GM12878 (cell line): ENCODE results near the gene QSOX2. TPM values are rescaled to one million over a fixed set of nuclear protein-coding genes. Genes with fewer than 3 reads are reported as not detected.
"Not testable (repeated sequence)": the region's sequence is repeated elsewhere in the genome, so short reads cannot be mapped to it uniquely, and the experiment has no call there.

Source experiments
- ATAC-seq: fragments of 200-7000 bp; cut with Tn5 transposase; 3 replicates; pipeline ENCODE4 v1.9.1; 2020; ENCODE audit warnings: mild to moderate bottlenecking, moderate library complexity
- BruUV-seq: library from RNA; stranded (reverse); fragments of 400-500 nt; replicated peaks from 2 replicates; lab custom pipeline; 2021; lab: Mats Ljungman, UMichigan
- CTCF ChIA-PET: fragments of 300-600 bp; sonication (Branson Sonifier 250); formaldehyde crosslinking; extraction: SDS; loops from one replicate; lab custom pipeline; 2021; ENCODE audit warnings: inconsistent platforms; lab: Yijun Ruan, JAX
- POLR2A ChIA-PET: fragments of 350-600 bp; formaldehyde crosslinking; extraction: SDS; loops from one replicate; lab custom pipeline; 2021; ENCODE audit warnings: inconsistent platforms; lab: Charles Lee
- RAD21 ChIA-PET: fragments of 300-600 bp; sonication (Branson Sonifier 250); formaldehyde crosslinking; loops from one replicate; lab custom pipeline; 2023; ENCODE audit warnings: antibody characterized with exemption; ENCODE audit not compliant: unreplicated experiment; lab: Charles Lee
- SMC1A ChIA-PET: fragments of 300-600 bp; sonication (Branson Sonifier 250); formaldehyde crosslinking; loops from one replicate; lab custom pipeline; 2023; ENCODE audit not compliant: unreplicated experiment, uncharacterized antibody; lab: Charles Lee
- DNase-seq: peaks from one replicate; pipeline ENCODE4 v3.0.0-alpha.2; 2011; ENCODE audit warnings: low read depth, low spot score
- FAIRE-seq: peaks from 3 replicates; lab custom pipeline; 2011; peaks lifted over from hg19 to GRCh38; lab: Jason Lieb, UNC
- H2AFZ ChIP-seq: 2 replicates; pipeline ENCODE4 v1.6.0; 2011; ENCODE audit warnings: low read depth, low read length, control low read depth; ENCODE audit not compliant: control insufficient read depth
- H3K27ac ChIP-seq: 2 replicates; pipeline ENCODE4 v1.5.1; 2011; ENCODE audit warnings: control low read depth; ENCODE audit not compliant: control insufficient read depth, insufficient read depth
- H3K27me3 ChIP-seq, 2 experiments: replicated peaks in 1 of 2; 2 replicates each; pipeline versions ENCODE4 v1.6.0 to v1.6.1; 2011; ENCODE audit warnings: low read length in 1 of 2; ENCODE audit not compliant: control insufficient read depth in 2 of 2, insufficient read depth in 2 of 2
- H3K36me3 ChIP-seq, 2 experiments: 2 replicates each; pipeline ENCODE4 v1.5.1; 2011; ENCODE audit warnings: low read length in 1 of 2; ENCODE audit not compliant: control insufficient read depth in 2 of 2, insufficient read depth in 2 of 2
- H3K4me1 ChIP-seq: 2 replicates; pipeline ENCODE4 v1.6.1; 2011; ENCODE audit warnings: mild to moderate bottlenecking, low read length, moderate library complexity, mixed read lengths; ENCODE audit not compliant: control insufficient read depth, insufficient read depth
- H3K4me2 ChIP-seq: 2 replicates; pipeline ENCODE4 v1.6.0; 2011; ENCODE audit warnings: control low read depth; ENCODE audit not compliant: control insufficient read depth, insufficient read depth
- H3K4me3 ChIP-seq: fragments of 200-600 bp; sonication (generic); 2 replicates; pipeline ENCODE4 v1.5.1; 2016
- H3K79me2 ChIP-seq: 2 replicates; pipeline ENCODE4 v1.6.0; 2011; ENCODE audit warnings: low read length; ENCODE audit not compliant: control insufficient read depth, insufficient read depth
- H3K9ac ChIP-seq: 2 replicates; pipeline ENCODE4 v1.8.0; 2011; ENCODE audit warnings: low read length, control low read depth, mixed read lengths; ENCODE audit not compliant: control insufficient read depth, insufficient read depth
- H3K9me3 ChIP-seq: replicated peaks from 3 replicates; pipeline ENCODE4 v1.5.1; 2011; ENCODE audit warnings: mild to moderate bottlenecking, low read length; ENCODE audit not compliant: control insufficient read depth, insufficient read depth
- H4K20me1 ChIP-seq: 2 replicates; pipeline ENCODE4 v1.6.0; 2011; ENCODE audit not compliant: control insufficient read depth, insufficient read depth
- WGBS: methylation state at CpG from one replicate; pipeline ENCODE4 v1.1.6; 2016; ENCODE audit warnings: low lambda C conversion rate; ENCODE audit not compliant: insufficient replicate concordance, insufficient coverage; ENCODE audit errors: missing lambda C conversion rate; 5-methylcytosine and 5-hydroxymethylcytosine counted together
- in situ Hi-C: fragments of 300-500 bp; cut with MboI; formaldehyde crosslinking; loops from 9 replicates; pipeline ENCODE4 v1.14.3; 2018; ENCODE audit warnings: mixed read lengths
- intact Hi-C: fragments of 100-400 bp; cut with micrococcal nuclease; formaldehyde crosslinking; loops from one replicate; pipeline ENCODE4 v1.14.2; 2022; ENCODE audit not compliant: unreplicated experiment
- polyA plus RNA-seq, 11 experiments: library from polyadenylated mRNA; depleted of rRNA in 4 of 11; unstranded in 6 of 11; stranded (reverse) in 5 of 11; fragments of >200 nt; fragmentation: Nextera tagmentation in 4 of 11; fragmentation: Illumina TruSeq in 1 of 11; extraction: Ambion mirVana in 4 of 11; extraction: Trizol in 1 of 11; gene quantifications; 1 replicate in 1 of 11; 2 replicates in 10 of 11; pipeline versions ENCODE4 v1.2.1 to v1.2.3, GENCODE V29; 2011 to 2016; ENCODE audit warnings: inconsistent platforms in 2 of 11, missing spikeins in 2 of 11, low read depth in 1 of 11
- total RNA-seq, 4 experiments: library from RNA; depleted of rRNA in 3 of 4; stranded (reverse); fragments of >200 nt in 3 of 4; fragmentation: Illumina TruSeq in 1 of 4; extraction: Trizol in 1 of 4; gene quantifications; 2 replicates each; pipeline versions ENCODE4 v1.2.1 to v1.2.3, GENCODE V29; 2013 to 2021
- TF ChIP-seq, protein P1 (sequence below): IDR thresholded peaks from 2 replicates; pipeline ENCODE4 v1.6.1; 2012; ENCODE audit warnings: low read depth, low read length, improper control_type of control experiment

Gene QSOX2
- total and polyA plus RNA-seq, 10 of the 15 experiments (the other 5 are each of a cell fraction or from before 2014, with no cell fraction given): 0.34 to 16.1 (median 8.2) TPM

GRCh38 chr9:136266641-136267040 is 21.0 kb upstream of the QSOX2 start:
- H3K9me3 ChIP-seq, in situ Hi-C loops, H3K27me3 ChIP-seq, H3K36me3 ChIP-seq, H4K20me1 ChIP-seq, ATAC-seq, H3K4me1 ChIP-seq, DNase-seq, intact Hi-C loops, H3K9ac ChIP-seq, H3K79me2 ChIP-seq, SMC1A ChIA-PET, FAIRE-seq, H3K27ac ChIP-seq, BruUV-seq: not testable (repeated sequence)
- 0 out of 2 replicates have a peak overlapping the region, but pooled peaks have one; percentile 19 for H3K4me3 ChIP-seq
- peak overlapping the region; percentile 63 for H2AFZ ChIP-seq
- 48% methylated on average over 18 of the region's 18 CpGs for WGBS
- RAD21 ChIA-PET: interaction anchor here (0.5 to 2.1 kb wide), 5 partner anchors 9 to 1496 kb away, joined by 3 to 7 read pairs (median 3); no protein-coding TSS in a partner anchor
- CTCF ChIA-PET: interaction anchor here (0.7 to 2.7 kb wide), 7 partner anchors 10 to 125 kb away, joined by 3 to 11 read pairs (median 6); no protein-coding TSS in a partner anchor
- H3K4me2 ChIP-seq: peak overlapping the region; percentile 52
- POLR2A ChIA-PET: interaction anchor here (0.7 kb wide), 1 partner anchor 23 kb away, joined by 3 read pairs; no protein-coding TSS in a partner anchor

DNA sequence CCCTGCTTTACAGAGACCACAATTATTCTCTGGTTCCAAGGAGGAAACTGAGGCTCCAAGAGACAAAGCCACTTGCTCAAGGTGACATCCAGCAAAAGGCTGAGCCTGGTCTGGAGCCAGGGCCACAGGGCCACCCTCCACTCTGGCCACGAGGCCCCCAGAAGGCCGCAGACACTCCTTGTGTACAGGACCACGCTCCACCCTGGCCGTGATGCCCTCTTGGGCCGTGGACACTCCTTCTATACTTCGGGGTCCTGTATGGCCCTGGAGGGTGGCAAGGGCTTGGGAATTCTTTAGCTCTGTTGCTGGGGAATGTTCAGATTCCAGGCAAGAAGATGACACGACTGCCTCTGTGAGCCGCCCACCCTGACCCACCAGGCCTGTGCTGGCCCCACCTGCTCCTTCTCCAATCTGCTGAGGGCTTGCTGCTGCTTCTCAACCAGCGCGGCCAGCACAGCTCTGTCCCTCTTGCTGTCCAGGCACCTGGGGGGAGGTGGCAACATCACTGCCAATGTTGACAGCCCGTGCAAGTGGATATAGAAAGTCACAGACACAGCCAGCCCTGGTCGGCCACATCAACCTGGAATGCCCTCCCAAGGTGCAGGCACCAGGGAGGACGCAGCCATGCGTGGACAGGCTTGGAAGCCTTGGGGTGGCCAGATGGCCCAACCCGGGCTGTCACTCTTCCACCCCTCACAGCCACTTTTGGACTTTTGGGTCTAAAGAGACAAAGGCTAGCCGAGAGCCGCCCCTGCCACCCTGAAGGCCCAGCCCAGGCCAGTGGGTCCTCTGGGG is 20.1 kb upstream of the QSOX2 start:
- Histone ChIP-seq H3K4me1 (no peaks in the 10 kb centered on the region), H3K27ac (no peak overlapping the region), H3K27me3 (no peaks in the 10 kb centered on the region), H3K36me3 (no peaks in the 10 kb centered on the region), H3K9ac (no peak overlapping the region), H2AFZ (no peak overlapping the region), H3K9me3 (no peaks in the 10 kb centered on the region), H3K79me2 (no peaks in the 10 kb centered on the region), H4K20me1 (no peaks in the 10 kb centered on the region), H3K4me3 (no peak overlapping the region), H3K4me2 (no peak overlapping the region)
- DNase-seq (no peak), FAIRE-seq (no peak), ATAC-seq (no peak)
- in situ Hi-C loops: no loop called here
- WGBS: 27% methylated on average over 17 of the region's 17 CpGs
- ChIA-PET POLR2A (no interaction called here), RAD21 (no interaction called here), SMC1A (no interaction called here), CTCF (no interaction called here)
- TF ChIP-seq, protein P1, sequence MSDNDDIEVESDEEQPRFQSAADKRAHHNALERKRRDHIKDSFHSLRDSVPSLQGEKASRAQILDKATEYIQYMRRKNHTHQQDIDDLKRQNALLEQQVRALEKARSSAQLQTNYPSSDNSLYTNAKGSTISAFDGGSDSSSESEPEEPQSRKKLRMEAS: no peak
- no TSS peak for BruUV-seq
- intact Hi-C loops: no loop called here
